AG08396 (cell line): ENCODE data around the gene IBTK.
A peak's percentile ranks its signal among the peaks of the same experiment; 100 is the strongest.
"Not testable (repeated sequence)": the region's sequence is repeated elsewhere in the genome, so short reads cannot be mapped to it uniquely, and the experiment has no call there.

ENCODE experiments used
- DNase-seq: peaks from one replicate; pipeline ENCODE4 v3.0.0; 2012; ENCODE audit warnings: low spot score, mixed read lengths

IBTK gene

DNA sequence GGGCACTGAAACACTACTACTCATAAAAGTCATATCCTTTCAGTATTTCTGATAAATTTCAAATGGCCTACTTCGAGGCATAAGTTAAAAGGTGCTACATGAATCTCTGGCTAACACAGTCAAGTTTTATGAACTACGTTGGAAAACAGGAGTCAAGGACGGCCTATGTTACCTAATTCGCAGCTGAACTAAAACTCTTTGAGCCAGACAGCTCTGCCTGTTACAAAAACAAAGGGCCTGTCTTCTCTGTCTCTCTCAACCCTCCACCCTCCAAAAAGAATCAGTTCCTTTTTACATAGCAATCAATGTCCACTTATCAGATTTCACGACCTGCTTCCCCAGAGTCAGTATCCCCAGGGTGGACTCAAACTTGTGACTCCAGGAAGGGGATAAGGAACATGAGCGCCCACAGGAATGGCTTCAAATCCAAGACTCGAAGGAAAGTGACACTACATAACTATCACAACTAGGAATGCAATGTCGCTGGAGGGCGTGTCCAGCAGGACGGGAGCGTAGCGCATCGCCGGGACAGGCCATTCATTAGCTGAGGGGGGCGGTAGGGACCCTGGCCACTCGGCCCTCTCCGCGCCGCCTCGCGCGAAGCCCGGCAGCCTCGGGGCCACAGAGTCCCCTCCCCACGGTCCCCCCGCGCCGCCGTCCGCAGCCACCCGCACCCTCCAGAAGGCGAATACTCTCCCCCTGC lies 591 bp downstream of the IBTK start:
- DNase-seq: peak; percentile 62

DNA sequence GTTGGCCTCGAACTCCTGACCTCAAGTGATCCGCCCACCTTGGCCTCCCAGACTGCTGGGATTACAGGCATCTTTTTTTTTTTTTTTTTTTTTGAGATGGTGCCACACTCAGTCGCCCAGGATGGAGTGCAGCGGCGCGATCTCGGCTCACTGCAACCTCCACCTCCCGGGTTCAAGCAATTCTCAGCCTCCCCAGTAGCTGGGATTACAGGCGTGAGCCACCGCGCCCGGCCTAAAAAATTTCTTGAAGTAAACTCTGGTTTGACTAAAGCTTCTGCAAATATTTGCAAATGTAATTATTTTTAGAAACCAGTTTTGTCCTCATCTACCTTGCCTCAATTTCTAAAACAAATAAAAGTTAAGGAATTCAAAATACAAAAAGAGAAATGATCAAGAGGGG lies 1.2 kb downstream of the IBTK start:
- no peak for DNase-seq

DNA sequence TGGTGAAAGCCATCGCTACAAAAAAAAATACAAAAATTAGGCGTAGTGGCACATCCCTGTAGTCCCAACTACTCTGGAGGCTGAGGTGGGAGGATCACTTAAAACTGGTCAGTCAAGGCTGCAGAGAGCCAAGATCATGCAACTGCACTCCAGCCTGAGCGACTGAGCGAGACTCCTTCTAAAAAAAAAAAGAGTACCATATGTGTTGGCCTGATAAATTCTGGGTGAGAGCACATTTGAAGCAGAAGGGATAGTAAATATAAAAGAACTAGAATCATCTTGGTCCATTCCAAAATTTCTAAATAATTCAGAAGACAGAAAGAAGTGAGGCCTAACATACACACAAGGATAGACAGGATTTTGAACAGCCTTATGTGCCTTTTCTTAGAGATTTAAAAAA lies 2.2 kb downstream of the IBTK start:
- DNase-seq: no peak

DNA sequence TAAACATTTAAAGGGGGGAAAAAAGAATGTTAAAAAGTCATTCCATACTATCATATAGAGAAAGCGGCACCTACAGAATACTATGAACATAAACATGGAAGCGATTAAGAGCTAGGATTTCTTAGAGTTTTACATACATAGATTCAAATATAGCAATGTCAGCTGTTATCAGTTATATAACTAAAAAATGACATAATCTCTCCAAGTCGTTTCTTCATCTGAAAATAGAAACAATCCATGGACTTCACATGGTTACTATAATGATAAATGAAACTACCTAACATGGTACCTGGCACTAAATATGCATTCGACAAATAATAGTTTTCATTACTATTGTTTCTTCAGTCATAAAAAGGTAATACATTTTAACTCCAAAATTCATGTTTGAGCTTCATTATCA lies 3.7 kb downstream of the IBTK start:
- no peak for DNase-seq

DNA sequence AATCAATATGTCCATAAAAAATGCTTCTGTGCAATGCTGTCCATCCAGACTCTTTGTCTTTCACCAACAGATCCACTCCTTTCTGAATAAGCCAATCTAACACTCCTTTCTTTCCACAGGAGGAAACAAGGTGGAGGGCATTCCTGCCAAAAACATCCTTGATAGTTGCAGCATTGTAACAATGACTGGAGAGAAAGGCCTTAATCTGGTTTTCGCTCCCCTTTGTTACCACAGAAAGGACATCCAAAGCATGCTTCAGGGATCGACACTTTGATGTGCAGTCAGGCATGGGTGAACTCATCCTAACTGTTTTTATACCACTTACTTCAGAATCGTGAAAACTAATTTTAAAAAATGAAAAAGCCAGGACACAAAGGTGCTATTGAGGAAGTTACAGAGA lies 7.4 kb downstream of the IBTK start:
- no peak for DNase-seq

DNA sequence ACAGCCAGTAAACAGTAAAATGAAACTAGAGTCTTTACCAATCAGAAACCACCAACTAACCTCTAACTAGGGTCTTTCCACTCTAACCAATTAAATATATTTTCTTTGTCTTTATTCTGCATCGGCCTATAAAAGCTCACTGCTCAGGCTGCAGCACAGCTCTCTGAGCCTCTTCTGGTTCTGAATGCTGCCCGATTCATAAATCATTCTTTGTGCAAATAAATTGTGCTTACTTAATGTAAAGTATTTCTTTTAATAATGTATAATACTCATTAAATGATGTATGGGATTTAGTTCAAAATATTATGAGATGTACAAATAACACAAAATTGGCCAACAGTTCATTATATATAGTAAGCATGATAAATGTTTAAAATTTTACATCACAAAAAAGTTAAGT lies 7.9 kb downstream of the IBTK start:
- no peak for DNase-seq

DNA sequence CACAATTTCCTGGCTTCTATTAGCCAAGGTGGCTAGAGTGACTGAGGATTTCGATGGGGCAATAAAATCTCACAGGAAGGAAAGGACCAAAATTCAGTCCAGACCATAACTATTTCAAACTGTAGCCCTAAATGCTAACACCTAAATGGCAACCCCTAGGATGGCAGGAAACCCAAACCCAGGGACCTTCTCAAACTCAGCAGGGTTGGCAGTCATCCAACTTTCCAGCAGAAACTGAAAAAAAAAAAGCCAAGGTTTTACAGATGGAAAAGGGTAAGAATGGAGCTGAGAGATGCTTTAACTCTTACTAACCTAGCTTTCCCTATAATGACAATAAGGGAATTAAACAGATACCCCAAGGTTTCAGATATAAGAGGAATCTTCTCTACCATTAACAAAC lies 10.5 kb downstream of the IBTK start:
- no peak for DNase-seq

DNA sequence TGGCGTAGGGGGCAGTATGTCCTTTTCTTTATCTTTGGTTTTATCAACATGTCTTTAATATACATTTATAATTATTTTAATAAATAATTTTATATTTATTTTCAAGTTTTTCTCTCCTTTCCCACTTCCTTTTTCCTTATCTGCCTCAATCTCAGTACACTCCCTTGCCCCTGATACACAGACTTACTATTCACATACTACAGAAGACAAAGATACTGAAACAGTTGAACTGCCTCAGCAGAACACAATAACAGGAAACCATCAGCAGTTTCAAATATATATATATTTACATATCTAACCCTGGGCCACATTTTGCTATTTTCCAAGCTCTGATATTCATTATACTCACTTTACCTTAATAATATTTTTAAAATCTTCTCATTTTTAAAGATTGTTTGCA lies 19.8 kb downstream of the IBTK start:
- DNase-seq: no peak

DNA sequence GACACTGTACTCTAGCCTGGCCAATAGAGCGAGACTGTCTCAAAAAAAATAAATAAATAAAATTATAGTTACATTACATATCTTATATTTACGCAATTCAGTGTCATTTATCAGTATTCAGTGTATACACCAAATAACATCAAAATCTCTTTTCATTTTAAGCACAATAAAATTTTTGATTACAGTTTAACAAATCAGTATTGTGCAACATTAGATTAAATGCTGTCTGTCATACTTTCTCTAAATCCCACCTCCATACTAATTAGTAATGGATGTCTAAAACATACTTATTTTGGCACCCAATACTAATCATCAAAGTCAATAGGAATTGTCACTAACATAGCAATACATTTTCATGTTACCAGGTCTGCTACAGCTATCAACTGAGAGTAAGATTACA lies 27.4 kb downstream of the IBTK start:
- no peak for DNase-seq

DNA sequence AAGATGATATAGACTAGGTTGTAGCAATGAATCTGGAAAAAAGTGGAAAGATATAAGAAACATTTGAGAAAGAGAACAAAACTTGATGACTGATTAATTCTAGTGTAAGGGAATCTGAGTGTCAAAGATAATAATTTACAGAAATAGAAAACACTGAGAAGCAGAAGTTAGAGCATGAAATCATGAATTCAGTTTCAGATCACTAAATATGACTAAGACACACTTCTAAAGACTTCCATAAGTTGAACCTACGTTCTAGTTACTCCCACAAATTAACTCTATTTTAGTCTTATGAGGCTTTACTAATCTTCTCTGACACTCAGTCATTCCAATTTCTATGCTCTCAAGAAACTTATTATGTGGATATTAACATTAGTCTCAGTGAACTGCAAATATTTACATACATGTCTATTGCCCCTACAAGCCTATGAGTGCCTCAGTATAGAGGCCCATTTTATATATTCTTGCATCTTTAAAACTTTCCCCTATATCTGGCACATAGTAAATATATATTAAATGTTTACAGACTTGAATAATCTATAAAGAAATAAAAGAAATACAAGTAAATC lies 30.4 kb downstream of the IBTK start:
- no peak for DNase-seq

DNA sequence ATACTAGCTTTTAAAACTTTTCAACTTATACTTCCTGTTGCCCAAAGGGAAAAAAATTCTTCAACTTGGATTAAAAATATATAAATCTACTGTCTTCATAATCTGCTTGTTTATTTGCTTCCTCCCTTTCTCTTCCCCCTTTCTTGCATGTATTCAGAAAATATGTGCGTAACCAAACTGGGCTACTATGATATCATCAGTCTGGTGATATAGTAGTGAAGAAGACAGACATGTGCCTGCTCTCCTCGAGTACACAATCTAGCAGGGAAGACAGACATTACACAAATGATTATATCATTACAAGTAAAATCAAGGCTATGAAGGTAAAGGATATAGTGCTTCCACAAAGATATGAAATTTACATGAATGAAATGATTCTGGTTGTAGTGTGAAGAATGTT lies 31.0 kb downstream of the IBTK start:
- DNase-seq: no peak

DNA sequence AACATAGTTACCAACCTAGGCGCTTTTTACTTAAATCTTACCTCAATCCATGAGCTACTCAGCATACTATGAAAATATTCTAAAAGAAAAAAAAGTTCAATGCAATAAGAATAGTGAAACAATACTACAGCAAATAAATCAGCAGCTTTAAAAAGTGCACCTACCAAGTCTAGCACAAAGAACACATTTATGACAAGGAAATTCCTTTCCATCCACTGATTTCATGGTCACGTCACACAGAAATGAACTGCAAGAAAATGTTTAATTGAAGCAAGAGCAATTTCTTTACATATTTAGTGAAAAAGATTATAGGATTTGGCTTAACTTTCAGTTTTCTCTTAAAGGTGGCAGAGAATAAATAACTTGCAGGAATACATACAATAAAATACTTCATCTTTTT lies 36.2 kb downstream of the IBTK start:
- no peak for DNase-seq

DNA sequence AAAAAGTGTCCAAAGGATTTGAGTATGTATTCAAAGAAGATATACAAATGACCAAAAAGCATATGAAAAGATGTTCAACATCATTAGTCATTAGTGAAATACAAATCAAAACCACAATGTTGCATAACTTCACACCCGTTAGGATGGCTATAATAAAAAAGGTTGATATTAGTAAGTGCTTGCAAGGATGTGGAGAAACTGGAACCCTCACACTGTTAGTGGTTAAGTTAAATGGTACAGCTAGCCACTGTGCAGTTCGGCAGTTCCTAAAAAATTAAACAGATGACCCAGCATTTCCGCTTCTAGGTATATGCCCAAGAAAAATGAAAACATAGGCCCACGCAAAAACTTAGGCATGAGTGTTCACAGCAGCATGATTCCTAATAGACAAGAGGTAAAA lies 38.6 kb downstream of the IBTK start:
- no peak for DNase-seq

DNA sequence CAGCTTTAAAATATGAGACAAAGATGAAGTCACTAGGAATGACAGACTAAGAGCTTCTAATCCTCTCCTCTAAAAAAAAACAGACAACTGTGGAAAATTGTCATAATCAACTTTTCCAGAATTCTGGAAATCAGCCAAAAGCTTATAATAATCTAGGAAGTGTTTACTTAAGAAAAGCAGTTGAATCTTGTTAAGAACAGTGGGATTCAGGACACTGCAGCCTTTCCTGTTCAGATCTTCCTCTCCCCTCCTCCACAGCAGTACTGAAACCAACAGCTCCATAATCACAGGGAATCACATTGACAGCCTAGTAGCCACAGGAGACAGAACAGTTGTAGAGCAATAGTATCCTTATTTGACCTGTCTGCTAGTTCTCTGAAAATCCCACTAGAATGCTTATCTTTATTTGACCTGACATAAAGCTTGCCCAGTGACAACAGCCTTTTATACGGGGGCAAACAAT lies 41.6 kb downstream of the IBTK start:
- DNase-seq: no peak

DNA sequence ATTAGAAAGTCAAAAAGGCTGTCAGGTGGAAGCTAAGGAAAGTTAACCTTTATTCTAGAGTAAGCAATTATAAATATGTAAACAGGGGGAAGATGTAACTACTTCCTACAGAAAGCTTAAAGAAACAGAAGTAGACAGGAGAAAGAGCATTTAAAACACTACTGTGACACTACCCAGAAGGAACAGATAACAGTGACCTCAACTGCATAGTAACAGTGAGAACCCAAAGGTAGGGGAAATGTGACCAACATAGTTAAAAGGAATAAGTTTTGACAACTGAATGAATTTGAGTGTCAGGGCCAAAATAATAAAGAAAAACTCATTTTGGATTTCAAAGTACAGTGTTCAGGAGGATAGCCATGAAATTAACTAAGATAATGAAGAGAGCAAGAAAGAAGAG lies 43.5 kb downstream of the IBTK start:
- DNase-seq: no peak

DNA sequence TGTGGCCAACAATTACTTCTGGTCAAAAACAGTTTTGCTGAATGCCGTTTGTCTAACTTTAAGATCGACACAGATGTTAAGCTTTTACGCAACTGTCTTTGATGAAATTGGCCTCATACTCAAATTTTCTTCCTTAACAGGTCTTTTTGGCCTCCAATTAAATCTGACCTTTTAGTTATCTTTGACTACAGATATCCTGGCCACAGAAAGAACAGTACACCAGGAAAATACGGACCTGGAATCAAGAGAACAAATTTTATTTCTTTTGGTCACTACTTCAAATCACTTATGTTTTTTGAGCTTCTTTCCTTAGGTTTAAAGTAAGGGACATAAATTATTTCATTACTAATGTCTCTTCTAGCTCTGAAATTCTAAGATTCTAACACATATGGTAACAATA lies 49.8 kb downstream of the IBTK start:
- no peak for DNase-seq

DNA sequence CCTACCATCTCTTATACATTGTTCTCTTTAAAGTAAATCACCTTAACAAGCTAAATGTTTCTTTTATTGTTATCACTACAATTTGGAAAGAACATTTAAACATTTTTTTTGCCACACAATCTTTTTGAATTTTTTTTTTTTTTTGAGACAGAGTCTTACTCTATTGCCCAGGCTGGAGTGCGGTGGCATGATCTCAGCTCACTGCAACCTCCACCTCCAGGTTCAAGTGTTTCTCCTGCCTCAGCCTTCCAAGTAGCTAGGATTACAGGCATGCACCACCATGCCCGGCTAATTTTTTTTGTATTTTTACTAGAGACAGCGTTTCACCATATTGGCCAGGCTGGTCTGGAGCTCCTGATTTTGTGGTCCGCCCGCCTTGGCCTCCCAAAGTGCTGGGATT lies 50.3 kb downstream of the IBTK start:
- DNase-seq: not testable (repeated sequence)

DNA sequence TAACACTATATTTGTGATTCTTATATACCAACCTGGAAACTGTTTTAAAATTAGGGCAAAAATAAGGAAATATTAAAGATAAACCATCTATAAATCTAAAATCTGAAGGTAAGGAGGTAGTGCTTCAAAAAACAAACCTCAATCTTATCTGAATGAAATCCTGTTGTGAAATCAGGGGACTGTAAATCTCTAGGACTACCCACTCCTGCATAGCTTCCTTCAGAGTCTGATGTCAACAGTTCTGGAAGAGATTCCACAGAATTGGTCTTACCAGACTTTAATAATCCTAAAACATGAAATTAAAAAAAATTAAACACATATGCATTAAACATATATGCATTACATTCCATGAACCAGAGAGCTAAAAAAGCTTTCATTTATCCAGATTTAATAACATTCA lies 51.4 kb downstream of the IBTK start:
- DNase-seq: no peak

DNA sequence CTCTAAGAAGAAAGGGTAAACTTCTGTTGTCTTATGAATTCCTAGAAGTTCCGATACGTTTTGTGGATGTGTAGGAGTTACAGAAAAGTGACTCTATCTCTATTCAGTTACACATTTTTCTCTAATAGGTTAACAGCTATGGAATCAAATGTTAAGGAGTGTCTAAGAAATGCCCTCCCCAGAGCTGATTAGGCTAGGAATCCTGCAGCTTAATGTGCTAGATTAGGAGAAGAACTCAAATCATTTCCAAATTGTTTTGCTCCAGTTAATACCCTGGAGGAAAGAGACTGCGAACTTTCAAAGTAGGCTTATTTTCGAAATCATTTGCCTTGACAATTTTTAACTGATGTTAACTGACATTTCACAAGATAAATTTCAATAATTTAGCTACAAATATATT lies 51.9 kb downstream of the IBTK start:
- DNase-seq: no peak

DNA sequence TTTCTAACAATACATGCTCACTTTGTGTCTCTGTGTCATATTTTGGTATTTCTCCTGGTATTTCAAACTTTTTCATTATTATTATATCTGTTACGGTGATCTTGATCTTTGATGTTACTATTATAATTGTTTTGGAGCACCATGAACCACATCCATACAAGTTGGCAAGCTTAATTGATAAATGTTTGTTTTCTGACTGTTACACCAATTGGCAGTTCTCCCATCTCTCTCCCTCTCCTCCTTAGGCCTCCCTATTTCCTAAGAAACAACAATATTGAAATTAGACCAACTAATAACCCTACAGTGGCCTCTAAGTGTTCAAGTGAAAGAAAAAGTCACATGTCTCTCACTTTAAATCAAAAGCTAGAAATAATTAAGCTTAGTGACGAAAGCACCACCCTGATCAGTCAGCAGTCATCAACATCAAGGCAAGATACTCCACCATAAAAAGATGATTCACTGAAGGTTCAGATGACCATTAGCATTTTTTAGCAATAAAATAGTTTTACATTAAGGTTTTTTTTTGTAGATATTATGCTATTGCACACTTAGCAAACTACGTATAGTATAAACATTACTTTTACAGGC lies 61.5 kb downstream of the IBTK start:
- DNase-seq: no peak

DNA sequence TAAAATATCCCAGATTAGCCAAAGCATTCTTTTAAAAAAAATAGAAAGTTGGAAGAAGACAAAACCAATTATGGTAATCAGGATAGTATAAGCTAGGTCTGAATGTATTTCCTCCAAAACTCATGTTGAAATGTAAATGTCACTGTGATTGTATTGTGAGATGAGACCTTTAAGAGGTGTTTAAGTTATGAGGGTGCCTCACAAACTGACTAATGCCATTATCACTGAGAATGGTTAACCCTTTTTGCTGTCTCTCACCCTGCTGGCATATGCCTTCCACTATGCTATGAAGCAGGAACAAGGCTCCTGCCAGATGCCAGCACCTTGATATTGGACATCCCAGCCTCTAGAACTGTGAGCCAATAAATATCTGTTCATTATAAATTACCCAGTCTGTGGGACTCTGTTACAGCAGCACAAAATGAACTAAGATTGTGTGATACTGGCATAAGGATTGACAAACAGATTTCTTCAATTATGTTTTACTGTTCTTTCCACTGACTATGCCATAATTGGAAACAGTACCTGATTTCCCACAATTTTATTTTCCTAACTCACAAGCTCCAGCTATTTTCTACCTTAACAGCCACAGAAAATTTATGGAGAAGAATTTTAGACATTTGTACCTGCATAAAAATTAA lies 63.8 kb downstream of the IBTK start:
- no peak for DNase-seq

DNA sequence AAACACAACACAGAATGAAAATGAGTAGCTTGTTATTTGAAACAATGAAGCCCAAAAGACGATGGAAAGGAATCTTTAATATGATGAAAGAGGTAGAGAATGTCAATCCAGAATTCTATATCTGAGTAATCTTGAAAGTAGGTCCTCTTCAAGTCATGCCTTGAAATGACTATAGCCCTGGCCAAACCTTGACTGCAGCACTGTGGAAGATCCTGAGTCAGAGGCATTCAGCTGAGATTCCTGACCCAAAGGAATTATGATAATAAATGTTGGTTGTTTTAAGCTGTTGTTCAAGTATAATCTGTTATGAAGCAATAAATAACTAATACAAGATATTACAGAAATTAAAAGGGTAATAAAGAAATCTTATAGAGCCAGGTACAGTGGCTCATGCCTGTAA lies 64.8 kb downstream of the IBTK start:
- DNase-seq: peak; percentile 36

DNA sequence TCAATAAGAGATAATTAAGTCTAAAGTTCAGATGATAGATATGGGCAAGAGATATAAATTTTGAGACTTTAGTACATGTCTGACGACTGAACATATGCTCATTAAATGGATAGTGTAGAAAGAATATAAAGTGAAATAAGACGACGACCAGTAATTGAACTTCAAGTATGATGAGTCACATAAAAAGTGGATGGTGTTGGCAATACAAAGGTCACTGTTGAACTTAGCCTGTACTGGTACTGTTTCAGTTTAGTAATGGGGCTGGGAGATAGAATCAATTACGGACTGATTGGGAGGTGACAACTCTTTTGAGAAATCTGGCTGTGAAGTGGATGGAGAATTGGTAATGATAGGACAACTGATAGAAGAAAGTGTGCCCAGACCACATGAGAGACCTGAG lies 68.1 kb downstream of the IBTK start:
- no peak for DNase-seq

DNA sequence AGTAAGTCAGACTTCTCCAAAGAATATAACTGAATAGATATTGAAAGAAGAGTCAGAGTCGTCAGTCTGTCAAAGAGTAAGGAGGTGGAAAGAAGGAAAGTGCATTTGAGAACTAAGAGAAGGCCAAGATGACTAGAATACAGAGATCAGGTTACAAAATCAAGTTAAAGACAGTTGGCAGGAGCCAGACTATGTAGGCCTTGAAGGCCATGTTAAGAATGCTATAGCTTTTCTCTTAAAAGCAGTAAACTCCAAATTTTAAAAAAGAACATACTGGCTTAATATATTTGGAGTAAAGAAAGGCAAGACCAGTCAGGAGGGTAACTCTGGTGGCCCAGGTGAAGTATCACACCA lies 68.8 kb downstream of the IBTK start:
- DNase-seq: no peak
